Activated naive CD4-positive, alpha-beta T cell (primary cell): ENCODE measurements around the gene B3GNT7.
"Not testable (repeated sequence)": the region's sequence is repeated elsewhere in the genome, so short reads cannot be mapped to it uniquely, and the experiment has no call there.

ENCODE experiments used
- DNase-seq, 4 experiments: peaks; one replicate each; lab custom pipeline; 2025; lab: John Stamatoyannopoulos, UW

The B3GNT7 gene

GRCh38 chr2:231395188-231396057 lies at the start of gene B3GNT7:
TSS of gene B3GNT7 (plus strand) at chr2:231395710. CDS start at chr2:231395804, 94 bp downstream.
- DNase-seq = no peak

GRCh38 chr2:231347081-231347480 lies 48.4 kb upstream of the B3GNT7 start:
- no peak for DNase-seq

- DNase-seq = no peak
These were observed 47.9 kb upstream of the B3GNT7 start for GRCh38 chr2:231347638-231348037.

GRCh38 chr2:231348173-231348572 lies 47.3 kb upstream of the B3GNT7 start:
- no peak for DNase-seq

- no peak for DNase-seq
These were observed 46.7 kb upstream of the B3GNT7 start for GRCh38 chr2:231348704-231349373.

- DNase-seq = not testable (repeated sequence)
These were observed 46.2 kb upstream of the B3GNT7 start for GRCh38 chr2:231349374-231349735.

- DNase-seq = no peak
These were observed 43.9 kb upstream of the B3GNT7 start for GRCh38 chr2:231351648-231352047.

- no peak for DNase-seq
These were observed 42.0 kb upstream of the B3GNT7 start for GRCh38 chr2:231353469-231353868.

- no peak for DNase-seq
These were observed 39.7 kb upstream of the B3GNT7 start for GRCh38 chr2:231355508-231356465.

- no peak for DNase-seq
These were observed 39.1 kb upstream of the B3GNT7 start for GRCh38 chr2:231356466-231356844.

GRCh38 chr2:231357048-231357447 lies 38.5 kb upstream of the B3GNT7 start:
- no peak for DNase-seq

GRCh38 chr2:231357931-231358330 lies 37.6 kb upstream of the B3GNT7 start:
- no peak for DNase-seq

GRCh38 chr2:231359441-231359840 lies 36.1 kb upstream of the B3GNT7 start:
- DNase-seq = no peak

- DNase-seq = no peak
These were observed 35.6 kb upstream of the B3GNT7 start for GRCh38 chr2:231359948-231360347.

- DNase-seq = no peak
These were observed 35.1 kb upstream of the B3GNT7 start for GRCh38 chr2:231360401-231360800.

GRCh38 chr2:231360881-231361371 lies 34.6 kb upstream of the B3GNT7 start:
- no peak for DNase-seq

GRCh38 chr2:231361701-231362554 lies 33.6 kb upstream of the B3GNT7 start:
- no peak for DNase-seq

- no peak for DNase-seq
These were observed 32.8 kb upstream of the B3GNT7 start for GRCh38 chr2:231362555-231363184.

GRCh38 chr2:231364061-231364460 lies 31.4 kb upstream of the B3GNT7 start:
- no peak for DNase-seq

GRCh38 chr2:231364961-231365810 lies 30.3 kb upstream of the B3GNT7 start:
- no peak for DNase-seq
